ENCODE data around the gene MSL3.

GRCh38 chrX:11745881-11746280 lies 12.2 kb upstream of the MSL3 start:
- no peak for TF ChIP-seq POLR2AphosphoS5 (IDR thresholded peaks at IDR 0.05)
- no peak for TF ChIP-seq CTCF (IDR thresholded peaks at IDR 0.05)
- TF ChIP-seq POLR2A (IDR thresholded peaks at IDR 0.05), result no peak

All from gastroesophageal sphincter (tissue), 3 donors.